Measurements from ENCODE around the gene MEF2D. TPM values are rescaled to one million over a fixed set of nuclear protein-coding genes. Genes with fewer than 3 reads are reported as not detected.

Gene MEF2D
- total and polyA plus RNA-seq, 9 donors: 16.8 to 75.3 (median 58.2) TPM

DNA sequence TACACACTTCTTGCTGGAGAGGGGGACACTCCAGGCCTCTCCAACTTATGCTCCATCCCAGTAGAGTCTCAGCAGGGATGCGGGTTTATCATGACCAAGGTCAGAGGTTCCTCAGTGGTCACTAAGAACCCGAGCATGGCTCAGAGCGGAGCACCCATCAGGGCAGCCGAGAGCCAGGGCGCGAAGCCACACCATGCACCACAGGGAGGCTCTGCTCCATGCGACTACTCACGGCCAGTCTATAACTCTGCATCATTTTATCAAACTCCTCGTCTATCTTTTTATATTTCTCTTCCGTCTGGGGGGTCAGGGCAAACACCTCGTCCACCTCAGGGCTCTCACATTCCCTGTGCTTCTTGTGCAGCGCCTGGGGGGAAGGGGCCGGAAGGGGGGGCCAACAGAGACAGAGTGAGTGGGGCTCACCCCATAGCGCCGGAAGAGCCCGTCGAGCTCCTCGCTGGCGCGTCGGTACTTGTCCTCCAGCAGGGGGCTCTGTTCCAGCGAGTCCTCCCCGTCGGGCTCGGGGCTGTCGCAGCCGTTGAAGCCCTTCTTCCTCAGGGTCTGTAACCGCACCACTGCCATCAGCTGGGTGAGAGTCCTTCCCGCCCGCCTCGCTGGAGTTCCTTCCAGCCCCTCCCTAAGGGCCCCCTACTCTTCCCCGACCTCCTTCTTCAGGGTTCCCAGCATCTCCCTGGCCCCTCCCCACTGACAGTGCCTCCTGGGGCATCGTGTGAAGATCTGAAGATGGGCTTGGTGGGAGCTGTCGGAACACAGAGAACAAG is 20.0 kb downstream of the MEF2D start:
- Histone ChIP-seq H3K9me3 (replicated peaks; ENCODE audit: control insufficient read depth, low read depth, low read length) (no peaks in the 10 kb centered on the region), H3K27me3 (ENCODE audit: control insufficient read depth, insufficient read depth, low read length) (no peaks in the 10 kb centered on the region), H3K4me1 (ENCODE audit: control insufficient read depth, insufficient read depth, low read length) (peaks cover 36% of the 10 kb centered on the region), H3K36me3 (ENCODE audit: control insufficient read depth, insufficient read depth, low read length) (peaks cover 94% of the 10 kb centered on the region), H3K27ac (ENCODE audit: low read length) (no peak overlapping the region), H3K4me3 (ENCODE audit: low read length) (no peak overlapping the region)
- peak; percentile 65 for DNase-seq
- WGBS (ENCODE audit: insufficient coverage): 38% methylated on average over 19 of the region's 34 CpGs

DNA sequence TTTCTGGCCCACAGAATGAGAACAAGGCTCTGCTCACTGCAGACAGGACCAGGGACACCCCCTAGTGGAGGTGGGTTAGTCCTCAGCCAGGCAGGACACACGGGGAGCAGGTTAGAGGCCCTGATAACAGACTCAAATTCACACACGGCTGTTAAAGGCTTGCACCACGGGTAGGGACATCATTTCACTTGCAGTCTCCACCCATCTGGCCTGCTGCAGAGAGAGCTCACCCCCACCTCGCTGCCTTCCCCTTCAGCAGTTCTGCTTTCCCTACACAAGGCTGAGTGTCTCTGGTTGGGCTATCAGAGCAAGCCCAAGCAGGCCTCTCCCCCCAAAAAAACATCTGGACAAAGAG is 20.6 kb downstream of the MEF2D start:
- Histone ChIP-seq H3K4me3 (ENCODE audit: low read length) (no peak overlapping the region), H3K36me3 (ENCODE audit: control insufficient read depth, insufficient read depth, low read length) (peaks cover 98% of the 10 kb centered on the region), H3K27ac (ENCODE audit: low read length) (no peak overlapping the region), H3K4me1 (ENCODE audit: control insufficient read depth, insufficient read depth, low read length) (peaks cover 36% of the 10 kb centered on the region), H3K27me3 (ENCODE audit: control insufficient read depth, insufficient read depth, low read length) (no peaks in the 10 kb centered on the region), H3K9me3 (replicated peaks; ENCODE audit: control insufficient read depth, low read depth, low read length) (no peaks in the 10 kb centered on the region)
- DNase-seq: no peak
- 34% methylated on average over 2 of the region's 4 CpGs for WGBS (ENCODE audit: insufficient coverage)

- peaks cover 98% of the 10 kb centered on the region for H3K36me3 ChIP-seq (ENCODE audit: control insufficient read depth, insufficient read depth, low read length)
- no peaks in the 10 kb centered on the region for H3K9me3 ChIP-seq (replicated peaks; ENCODE audit: control insufficient read depth, low read depth, low read length)
- H3K4me1 ChIP-seq (ENCODE audit: control insufficient read depth, insufficient read depth, low read length): peaks cover 36% of the 10 kb centered on the region
- H3K4me3 ChIP-seq (ENCODE audit: low read length): no peak overlapping the region
- DNase-seq: no peak
- 85% methylated on average over 10 of the region's 15 CpGs for WGBS (ENCODE audit: insufficient coverage)
- H3K27ac ChIP-seq (ENCODE audit: low read length): no peak overlapping the region
- H3K27me3 ChIP-seq (ENCODE audit: control insufficient read depth, insufficient read depth, low read length): no peaks in the 10 kb centered on the region
Observed at GRCh38 chr1:156479093-156480015, 21.2 kb downstream of the MEF2D start.

DNA sequence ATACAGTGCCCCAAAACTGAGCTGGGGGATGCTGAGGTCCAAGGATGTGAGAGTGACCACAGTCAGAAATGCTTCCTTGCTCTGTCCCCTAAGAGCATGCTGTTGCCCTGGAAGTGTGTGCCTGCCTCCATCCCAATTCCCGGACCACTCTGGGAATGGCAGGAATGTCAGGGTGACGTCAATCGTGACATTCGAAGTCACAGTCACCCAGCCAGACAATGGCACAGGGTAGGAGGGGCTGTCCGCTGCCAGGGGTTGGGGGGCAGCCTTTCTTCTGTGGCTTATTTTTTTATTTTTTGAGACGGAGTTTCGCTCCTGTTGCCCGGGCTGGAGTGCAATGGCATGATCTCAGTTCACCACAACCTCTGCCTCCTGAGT is 22.3 kb downstream of the MEF2D start:
- H3K27ac ChIP-seq (ENCODE audit: low read length): peak overlapping the region; percentile 52
- no peaks in the 10 kb centered on the region for H3K9me3 ChIP-seq (replicated peaks; ENCODE audit: control insufficient read depth, low read depth, low read length)
- H3K27me3 ChIP-seq (ENCODE audit: control insufficient read depth, insufficient read depth, low read length): no peaks in the 10 kb centered on the region
- H3K4me3 ChIP-seq (ENCODE audit: low read length): no peak overlapping the region
- no peak for DNase-seq
- peaks cover 36% of the 10 kb centered on the region for H3K4me1 ChIP-seq (ENCODE audit: control insufficient read depth, insufficient read depth, low read length)
- 93% methylated on average over 5 of the region's 8 CpGs for WGBS (ENCODE audit: insufficient coverage)
- peaks cover 98% of the 10 kb centered on the region for H3K36me3 ChIP-seq (ENCODE audit: control insufficient read depth, insufficient read depth, low read length)

DNA sequence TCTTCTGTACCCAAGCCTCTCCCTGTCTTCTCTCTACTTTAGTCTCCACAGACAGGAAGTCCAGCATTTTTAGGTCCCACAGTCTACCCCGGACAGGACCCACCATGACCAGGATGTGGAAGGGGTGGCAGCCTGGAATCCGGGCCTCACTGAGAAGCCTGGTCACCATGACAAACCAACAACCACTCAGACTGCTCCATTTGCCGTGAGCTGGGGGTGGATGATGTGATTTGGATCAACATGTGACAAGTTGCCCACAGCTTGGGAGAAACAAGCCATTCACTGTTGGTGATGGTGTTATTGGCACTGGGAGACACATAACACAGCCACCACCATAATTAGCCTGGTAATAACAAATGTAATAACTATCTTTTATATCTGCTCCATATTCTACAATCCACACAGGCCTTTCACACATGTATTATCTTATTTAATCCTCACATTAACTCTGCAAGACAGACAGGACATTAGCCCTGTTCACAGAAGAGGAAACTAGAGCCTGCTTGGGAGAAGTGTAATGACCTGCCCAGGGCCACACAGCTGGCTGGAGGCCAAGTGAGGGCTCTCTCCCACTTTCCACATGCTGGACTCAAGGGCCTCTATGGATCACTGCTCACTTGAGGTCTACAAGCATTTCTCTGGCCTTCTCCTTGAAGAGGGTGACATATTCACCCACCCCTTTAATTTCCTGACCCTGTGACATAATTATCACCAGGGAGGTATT is 22.9 kb downstream of the MEF2D start:
- H3K27me3 ChIP-seq (ENCODE audit: control insufficient read depth, insufficient read depth, low read length): no peaks in the 10 kb centered on the region
- no peaks in the 10 kb centered on the region for H3K9me3 ChIP-seq (replicated peaks; ENCODE audit: control insufficient read depth, low read depth, low read length)
- peaks cover 96% of the 10 kb centered on the region for H3K36me3 ChIP-seq (ENCODE audit: control insufficient read depth, insufficient read depth, low read length)
- peaks cover 36% of the 10 kb centered on the region for H3K4me1 ChIP-seq (ENCODE audit: control insufficient read depth, insufficient read depth, low read length)
- peak overlapping the region; percentile 52 for H3K27ac ChIP-seq (ENCODE audit: low read length)
- DNase-seq: no peak
- WGBS (ENCODE audit: insufficient coverage): no CpG with 5 or more reads among the region's 3 CpGs
- H3K4me3 ChIP-seq (ENCODE audit: low read length): no peak overlapping the region

DNA sequence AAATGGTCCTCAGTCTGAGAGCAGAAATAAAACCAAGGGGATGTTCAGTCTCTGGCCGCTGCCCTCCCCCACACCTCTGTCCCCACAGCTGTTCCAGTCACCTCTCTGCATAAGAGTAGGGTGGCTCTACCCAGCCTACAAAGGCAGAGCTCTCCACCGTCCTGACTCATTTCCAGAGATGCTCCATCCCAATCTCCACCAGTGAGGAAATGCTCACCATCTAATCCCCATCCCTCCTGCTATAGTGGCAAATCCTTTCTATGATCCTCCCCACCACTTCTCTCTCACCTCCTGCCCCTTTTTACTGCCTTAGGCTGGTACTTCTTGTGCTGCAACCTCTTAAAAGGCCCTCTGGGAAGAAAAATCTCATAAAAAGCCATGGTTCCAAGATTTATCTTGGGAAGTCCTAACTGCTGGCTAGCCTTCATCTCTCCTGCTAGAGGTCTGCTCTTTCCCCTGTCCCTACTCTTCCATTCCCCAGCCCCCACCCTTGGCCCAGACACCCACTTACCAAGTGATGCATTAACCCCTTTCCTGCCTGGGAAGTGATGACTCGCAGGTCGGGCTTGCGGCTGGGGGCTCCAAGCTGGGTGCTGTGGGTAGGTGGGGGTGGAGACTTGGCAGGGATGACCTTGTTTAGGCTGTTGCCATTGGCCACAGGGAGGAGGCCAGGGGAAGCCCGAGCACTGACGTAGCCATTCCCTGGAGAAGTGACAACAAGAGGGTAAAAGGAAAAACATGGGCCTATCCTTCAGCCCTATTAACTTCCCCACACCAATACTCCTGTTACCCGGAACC is 23.9 kb downstream of the MEF2D start:
- no peaks in the 10 kb centered on the region for H3K27me3 ChIP-seq (ENCODE audit: control insufficient read depth, insufficient read depth, low read length)
- H3K4me3 ChIP-seq (ENCODE audit: low read length): no peak overlapping the region
- DNase-seq: no peak
- H3K27ac ChIP-seq (ENCODE audit: low read length): peak overlapping the region; percentile 54
- H3K4me1 ChIP-seq (ENCODE audit: control insufficient read depth, insufficient read depth, low read length): peaks cover 36% of the 10 kb centered on the region
- no peaks in the 10 kb centered on the region for H3K9me3 ChIP-seq (replicated peaks; ENCODE audit: control insufficient read depth, low read depth, low read length)
- peaks cover 93% of the 10 kb centered on the region for H3K36me3 ChIP-seq (ENCODE audit: control insufficient read depth, insufficient read depth, low read length)
- WGBS (ENCODE audit: insufficient coverage): 25% methylated on average over 5 of the region's 8 CpGs

DNA sequence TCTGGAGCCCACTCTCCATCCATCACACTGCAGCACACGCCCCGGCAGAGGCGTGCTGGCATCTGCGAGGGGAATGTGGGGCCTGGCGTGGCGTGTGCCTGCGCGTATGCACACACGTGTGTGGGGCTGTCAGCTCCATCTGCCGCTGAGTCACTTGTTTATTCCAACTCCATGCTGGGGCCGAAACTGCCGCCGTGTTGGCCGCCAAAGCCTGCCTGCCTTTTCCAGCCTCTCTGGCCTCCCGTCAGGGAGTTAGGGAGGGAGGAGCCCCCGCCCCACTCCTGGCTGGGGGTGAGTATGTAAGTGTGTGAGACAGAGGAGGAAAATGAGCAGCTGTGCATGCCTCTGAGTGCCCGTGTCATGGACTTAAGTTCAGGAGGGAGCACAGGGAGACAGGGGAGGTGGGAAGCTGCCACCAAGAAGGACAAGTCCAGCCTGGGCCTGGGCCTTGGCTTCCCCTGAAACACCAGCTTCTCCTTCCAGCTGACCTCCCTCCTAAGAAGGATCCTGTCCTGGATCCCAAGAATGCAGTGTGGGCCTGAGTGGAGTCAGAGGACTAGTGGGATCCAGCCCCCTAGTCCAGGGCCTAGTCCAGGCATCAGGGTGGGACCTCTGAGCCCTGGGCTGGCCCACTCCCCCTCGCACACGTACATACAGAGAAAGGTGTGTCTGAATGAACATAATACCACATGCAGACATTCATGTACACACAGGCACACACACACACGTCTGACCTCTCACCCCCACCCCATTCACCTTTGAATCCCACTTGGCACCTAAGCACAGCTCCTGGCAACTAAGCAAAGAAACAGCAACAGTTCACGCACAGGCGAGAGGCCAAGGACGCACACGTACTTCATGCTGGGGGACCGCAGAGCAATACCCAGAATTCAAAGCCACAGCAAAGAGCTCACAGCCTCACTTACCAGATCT is 24.7 kb downstream of the MEF2D start:
- Histone ChIP-seq H3K9me3 (replicated peaks; ENCODE audit: control insufficient read depth, low read depth, low read length) (no peaks in the 10 kb centered on the region), H3K4me1 (ENCODE audit: control insufficient read depth, insufficient read depth, low read length) (peaks cover 30% of the 10 kb centered on the region), H3K4me3 (ENCODE audit: low read length) (no peak overlapping the region), H3K27ac (ENCODE audit: low read length) (peak overlapping the region; percentile 54), H3K27me3 (ENCODE audit: control insufficient read depth, insufficient read depth, low read length) (no peaks in the 10 kb centered on the region), H3K36me3 (ENCODE audit: control insufficient read depth, insufficient read depth, low read length) (peaks cover 93% of the 10 kb centered on the region)
- WGBS (ENCODE audit: insufficient coverage): 64% methylated on average over 20 of the region's 25 CpGs
- DNase-seq: peak; percentile 58

DNA sequence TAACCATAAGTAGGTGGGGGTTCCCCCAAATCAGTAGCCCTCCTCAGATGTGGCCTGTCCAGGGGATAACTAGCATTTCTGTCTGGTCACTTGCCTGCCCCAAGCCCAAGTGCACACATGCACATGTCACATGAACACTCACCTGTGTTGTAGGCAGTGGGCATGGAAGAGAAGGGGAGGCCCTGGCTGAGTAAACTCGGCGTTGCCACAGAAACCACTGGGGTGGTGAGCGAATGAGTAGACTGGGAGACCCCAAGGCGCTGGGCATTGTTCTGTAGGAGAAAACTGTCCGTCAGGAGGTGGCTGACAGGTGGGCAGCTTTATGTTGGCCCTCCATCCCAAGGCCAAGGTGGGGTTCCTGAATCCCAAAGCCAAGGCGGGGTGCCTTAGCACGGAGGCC is 25.6 kb downstream of the MEF2D start:
- no peak overlapping the region for H3K4me3 ChIP-seq (ENCODE audit: low read length)
- no peaks in the 10 kb centered on the region for H3K9me3 ChIP-seq (replicated peaks; ENCODE audit: control insufficient read depth, low read depth, low read length)
- H3K27me3 ChIP-seq (ENCODE audit: control insufficient read depth, insufficient read depth, low read length): no peaks in the 10 kb centered on the region
- peak overlapping the region; percentile 25 for H3K27ac ChIP-seq (ENCODE audit: low read length)
- H3K36me3 ChIP-seq (ENCODE audit: control insufficient read depth, insufficient read depth, low read length): peaks cover 91% of the 10 kb centered on the region
- no peak for DNase-seq
- peaks cover 29% of the 10 kb centered on the region for H3K4me1 ChIP-seq (ENCODE audit: control insufficient read depth, insufficient read depth, low read length)
- WGBS (ENCODE audit: insufficient coverage): 90% methylated on average over 7 of the region's 7 CpGs

Data from muscle of leg (tissue), 11 donors.